Endodermal cell (in vitro differentiated cells): ENCODE data around the gene CARF. TPM values are rescaled to one million over a fixed set of nuclear protein-coding genes. Genes with fewer than 3 reads are reported as not detected.

Source experiments
- DNase-seq: peaks from one replicate; pipeline ENCODE4 v3.0.0-alpha.2; 2017
- H3K27ac ChIP-seq: 2 replicates; pipeline ENCODE4 v1.5.1; 2013; ENCODE audit warnings: mild to moderate bottlenecking, low read depth, low read length, moderate library complexity
- H3K27me3 ChIP-seq: 2 replicates; pipeline ENCODE4 v1.6.1; 2013; ENCODE audit warnings: mild to moderate bottlenecking, low read length, moderate library complexity; ENCODE audit not compliant: insufficient read depth, control insufficient read depth, poor library complexity, severe bottlenecking
- H3K36me3 ChIP-seq: 2 replicates; pipeline ENCODE4 v1.7.0; 2013; ENCODE audit warnings: mild to moderate bottlenecking, low read length, moderate library complexity; ENCODE audit not compliant: control insufficient read depth, insufficient read depth
- H3K4me1 ChIP-seq: one replicate; pipeline ENCODE4 v1.7.0; 2013; ENCODE audit warnings: low read length; ENCODE audit not compliant: control insufficient read depth, insufficient read depth
- H3K4me3 ChIP-seq: 2 replicates; pipeline ENCODE4 v1.5.1; 2013; ENCODE audit warnings: mild to moderate bottlenecking, low read length, moderate library complexity
- H3K9ac ChIP-seq: 2 replicates; pipeline ENCODE4 v1.6.1; 2013; ENCODE audit warnings: mild to moderate bottlenecking, low read length, moderate library complexity; ENCODE audit not compliant: poor library complexity, severe bottlenecking; ENCODE audit errors: extremely low read depth
- H3K9me3 ChIP-seq: 2 replicates; pipeline ENCODE4 v1.6.1; 2013; ENCODE audit warnings: mild to moderate bottlenecking, low read length, moderate library complexity; ENCODE audit not compliant: control insufficient read depth
- H3K27ac Mint-ChIP-seq: 2 replicates; pipeline ENCODE4 v1.8.0; 2020; ENCODE audit warnings: mixed read lengths
- H3K27me3 Mint-ChIP-seq: 2 replicates; pipeline ENCODE4 v1.8.0; 2021; ENCODE audit warnings: mild to moderate bottlenecking, mixed read lengths; ENCODE audit not compliant: insufficient read depth
- H3K36me3 Mint-ChIP-seq: 2 replicates; pipeline ENCODE4 v1.8.0; 2020; ENCODE audit warnings: low read depth, mixed read lengths
- H3K4me1 Mint-ChIP-seq: 2 replicates; pipeline ENCODE4 v1.8.0; 2020; ENCODE audit warnings: mixed read lengths
- H3K4me3 Mint-ChIP-seq: 2 replicates; pipeline ENCODE4 v1.8.0; 2020; ENCODE audit warnings: mild to moderate bottlenecking, moderate library complexity, mixed read lengths
- H3K9me3 Mint-ChIP-seq: 2 replicates; pipeline ENCODE4 v1.8.0; 2020; ENCODE audit warnings: mild to moderate bottlenecking, mixed read lengths
- WGBS, 2 experiments: methylation state at CpG; one replicate each; pipeline versions ENCODE4 v1.1.5 to v1.1.7; 2013; ENCODE audit warnings: missing lambda C conversion rate in 2 of 2, mixed read lengths in 1 of 2; ENCODE audit not compliant: insufficient coverage in 1 of 2, insufficient read length in 1 of 2; 5-methylcytosine and 5-hydroxymethylcytosine counted together
- total RNA-seq, 2 donors: library from RNA; stranded (reverse); fragmentation: NEBNext Ultra II Directional in 1 of 2; extraction: Animal tissue kit (Norgen Biotek cat#: 25700) in 1 of 2; gene quantifications; 2 replicates in 1 of 2; 3 replicates in 1 of 2; pipeline ENCODE4 v1.2.1, GENCODE V29; 2021
- TF ChIP-seq, protein P1 (sequence below): fragments of 200-600 bp; sonication (generic); conservative IDR thresholded peaks from 2 replicates; pipeline ENCODE4 v1.5.0; 2021; ENCODE audit warnings: antibody characterized with exemption, mild to moderate bottlenecking

CARF gene
- total RNA-seq, 2 donors from 2014 or later: 7.4 to 9.7 TPM

DNA sequence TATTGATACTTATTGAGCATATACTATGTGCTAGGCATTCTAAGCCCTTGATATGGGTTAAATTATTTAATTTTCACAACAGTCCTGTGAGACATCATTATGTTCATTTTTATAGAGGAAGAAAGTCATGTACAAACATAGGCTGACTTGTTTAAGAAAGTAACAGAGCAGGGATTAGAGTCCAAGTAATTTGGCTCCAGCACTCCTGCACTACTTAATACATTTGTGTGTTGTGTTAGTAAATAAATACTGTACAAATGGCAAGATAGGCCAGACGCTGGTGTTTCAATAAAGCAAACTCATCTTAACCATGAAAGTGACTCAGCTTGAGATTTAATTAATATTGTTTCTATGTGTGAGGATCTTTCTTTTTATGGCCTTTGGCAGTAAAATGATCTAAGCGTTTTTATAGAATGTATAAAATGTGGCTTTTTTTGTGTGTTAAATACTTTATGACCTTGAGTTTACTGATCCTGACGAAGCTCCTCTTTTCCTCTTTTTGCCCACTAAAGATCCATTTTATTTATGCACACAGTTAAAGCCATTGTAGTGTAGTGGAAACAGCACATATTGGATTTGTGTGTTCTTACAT, 123.9 kb downstream of the CARF start:
- peaks cover 7% of the 10 kb centered on the region for H3K36me3 Mint-ChIP-seq
- no peak for DNase-seq
- H3K4me1 Mint-ChIP-seq: no peaks in the 10 kb centered on the region
- peaks cover 1% of the 10 kb centered on the region for H3K36me3 ChIP-seq
- H3K9ac ChIP-seq: no peak overlapping the region
- peaks cover 5% of the 10 kb centered on the region for H3K9me3 ChIP-seq
- no peak overlapping the region for H3K4me3 ChIP-seq
- TF ChIP-seq, protein P1, sequence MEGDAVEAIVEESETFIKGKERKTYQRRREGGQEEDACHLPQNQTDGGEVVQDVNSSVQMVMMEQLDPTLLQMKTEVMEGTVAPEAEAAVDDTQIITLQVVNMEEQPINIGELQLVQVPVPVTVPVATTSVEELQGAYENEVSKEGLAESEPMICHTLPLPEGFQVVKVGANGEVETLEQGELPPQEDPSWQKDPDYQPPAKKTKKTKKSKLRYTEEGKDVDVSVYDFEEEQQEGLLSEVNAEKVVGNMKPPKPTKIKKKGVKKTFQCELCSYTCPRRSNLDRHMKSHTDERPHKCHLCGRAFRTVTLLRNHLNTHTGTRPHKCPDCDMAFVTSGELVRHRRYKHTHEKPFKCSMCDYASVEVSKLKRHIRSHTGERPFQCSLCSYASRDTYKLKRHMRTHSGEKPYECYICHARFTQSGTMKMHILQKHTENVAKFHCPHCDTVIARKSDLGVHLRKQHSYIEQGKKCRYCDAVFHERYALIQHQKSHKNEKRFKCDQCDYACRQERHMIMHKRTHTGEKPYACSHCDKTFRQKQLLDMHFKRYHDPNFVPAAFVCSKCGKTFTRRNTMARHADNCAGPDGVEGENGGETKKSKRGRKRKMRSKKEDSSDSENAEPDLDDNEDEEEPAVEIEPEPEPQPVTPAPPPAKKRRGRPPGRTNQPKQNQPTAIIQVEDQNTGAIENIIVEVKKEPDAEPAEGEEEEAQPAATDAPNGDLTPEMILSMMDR: no peak
- H3K27me3 ChIP-seq: no peaks in the 10 kb centered on the region
- H3K27ac Mint-ChIP-seq: no peak overlapping the region
- H3K9me3 Mint-ChIP-seq: peaks cover 4% of the 10 kb centered on the region
- no peaks in the 10 kb centered on the region for H3K4me1 ChIP-seq
- WGBS, 2 experiments: 83 to 89% methylated on average over 1 to 2 of the region's 3 CpGs
- no peak overlapping the region for H3K27ac ChIP-seq
- H3K4me3 Mint-ChIP-seq: no peak overlapping the region
- no peaks in the 10 kb centered on the region for H3K27me3 Mint-ChIP-seq

Other genes with a start within 250 kb of the CARF start
- gene ICA1L, start 40.5 kb upstream of the CARF start, total RNA-seq: 10 to 100 TPM in 1 of 2 donors, 1 to 10 TPM in 1; 8.2 to 12.2 TPM
- 100 to 1,000 TPM in 1 of 2 donors, 10 to 100 TPM in 1; 84.4 to 104 TPM for gene WDR12, start 602 bp upstream of the CARF start, total RNA-seq
- 10 to 100 TPM; 18.2 to 20.1 TPM for gene NBEAL1, start 102.6 kb downstream of the CARF start, total RNA-seq